ENCODE data around the gene NPAS3.

NPAS3 gene

DNA sequence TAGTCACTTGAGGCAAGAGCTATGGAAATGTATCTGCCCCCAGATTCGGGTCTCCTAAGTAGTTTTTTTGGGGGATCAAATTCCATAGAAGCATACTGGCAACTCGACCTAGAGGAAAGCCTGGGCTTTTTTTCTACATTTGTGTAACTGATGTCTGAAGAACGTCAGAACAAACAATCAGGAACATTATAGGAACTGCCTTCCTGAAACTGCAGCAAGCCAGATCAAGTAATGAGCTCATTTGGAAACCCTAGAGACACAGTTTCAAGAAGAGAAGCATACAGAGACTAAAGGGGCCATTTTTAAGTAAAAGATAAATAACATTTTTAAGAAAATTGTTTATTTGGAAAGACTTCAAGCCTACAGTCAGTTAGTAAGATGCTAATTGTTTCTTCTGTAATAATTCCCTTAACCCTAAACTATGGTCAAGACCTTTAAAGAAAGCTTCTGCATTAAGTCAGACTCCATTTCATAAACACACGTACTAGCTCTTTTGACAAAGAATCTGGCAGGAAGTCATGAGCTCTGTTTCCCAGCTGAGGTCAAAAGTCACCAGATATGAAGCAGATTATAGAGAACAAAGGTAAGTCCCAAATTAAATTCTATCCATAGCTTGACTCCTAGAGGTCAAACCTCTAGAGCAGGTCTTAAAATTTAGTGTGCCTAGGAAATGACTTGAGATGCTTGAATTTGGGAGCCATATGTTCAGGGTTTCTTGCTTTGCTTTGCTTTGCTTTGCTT lies 899.4 kb downstream of the NPAS3 start:
- DNase-seq (ENCODE audit: low read depth) = no peak

GRCh38 chr14:33839193-33840076 lies 900.8 kb downstream of the NPAS3 start:
- DNase-seq (ENCODE audit: low read depth) = no peak

GRCh38 chr14:33840797-33841196 lies 902.1 kb downstream of the NPAS3 start:
- no peak for DNase-seq (ENCODE audit: low read depth)

GRCh38 chr14:33842299-33842698 lies 903.6 kb downstream of the NPAS3 start:
- no peak for DNase-seq (ENCODE audit: low read depth)

GRCh38 chr14:33844118-33844517 lies 905.4 kb downstream of the NPAS3 start:
- DNase-seq (ENCODE audit: low read depth) = no peak

GRCh38 chr14:33846100-33846824 lies 907.6 kb downstream of the NPAS3 start:
- no peak for DNase-seq (ENCODE audit: low read depth)

DNA sequence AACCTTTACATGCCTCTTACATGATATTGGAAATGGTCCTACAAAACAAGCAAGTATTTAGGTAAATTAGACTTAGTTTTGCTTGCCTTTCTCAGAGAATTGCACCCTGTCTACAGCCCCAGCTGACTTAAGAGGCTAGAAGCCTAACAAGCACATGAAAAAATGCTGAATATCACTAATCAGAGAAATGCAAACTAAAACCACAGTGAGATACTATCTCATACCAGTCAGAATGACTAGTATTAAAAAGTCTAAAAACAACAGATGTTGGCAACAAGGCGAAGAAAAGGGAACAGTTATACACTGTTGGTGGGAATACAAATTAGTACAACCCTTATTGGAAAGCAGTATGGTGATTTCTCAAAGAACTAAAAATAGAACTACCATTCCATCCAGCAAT lies 908.4 kb downstream of the NPAS3 start:
- DNase-seq (ENCODE audit: low read depth) = no peak

- DNase-seq (ENCODE audit: low read depth) = no peak
These were observed 909.3 kb downstream of the NPAS3 start for GRCh38 chr14:33848009-33848408.

GRCh38 chr14:33848706-33849454 lies 910.2 kb downstream of the NPAS3 start:
- DNase-seq (ENCODE audit: low read depth) = no peak

GRCh38 chr14:33849455-33849801 lies 910.7 kb downstream of the NPAS3 start:
- DNase-seq (ENCODE audit: low read depth) = no peak

DNA sequence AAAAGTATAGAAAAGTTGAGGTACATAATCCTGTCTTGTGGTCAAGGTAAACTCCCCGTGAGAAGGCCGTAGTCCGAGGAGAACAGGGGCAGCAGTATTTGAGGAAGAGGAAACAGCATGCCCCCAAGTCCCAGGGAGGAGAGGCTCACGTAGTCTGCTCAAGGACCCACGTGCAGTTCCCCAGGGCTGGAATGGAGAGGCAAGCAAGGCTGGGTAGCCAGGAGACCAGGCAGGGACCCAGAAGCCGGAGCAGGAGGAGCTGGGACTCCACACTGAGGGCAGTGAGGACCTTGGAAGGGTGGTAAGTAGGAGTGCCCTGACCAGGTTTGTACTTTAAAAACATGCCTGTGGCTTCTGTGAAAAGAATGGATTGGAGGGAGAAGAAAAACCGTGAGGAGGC lies 912.1 kb downstream of the NPAS3 start:
- DNase-seq (ENCODE audit: low read depth) = no peak

- no peak for DNase-seq (ENCODE audit: low read depth)
These were observed 912.7 kb downstream of the NPAS3 start for GRCh38 chr14:33851366-33851765.

DNA sequence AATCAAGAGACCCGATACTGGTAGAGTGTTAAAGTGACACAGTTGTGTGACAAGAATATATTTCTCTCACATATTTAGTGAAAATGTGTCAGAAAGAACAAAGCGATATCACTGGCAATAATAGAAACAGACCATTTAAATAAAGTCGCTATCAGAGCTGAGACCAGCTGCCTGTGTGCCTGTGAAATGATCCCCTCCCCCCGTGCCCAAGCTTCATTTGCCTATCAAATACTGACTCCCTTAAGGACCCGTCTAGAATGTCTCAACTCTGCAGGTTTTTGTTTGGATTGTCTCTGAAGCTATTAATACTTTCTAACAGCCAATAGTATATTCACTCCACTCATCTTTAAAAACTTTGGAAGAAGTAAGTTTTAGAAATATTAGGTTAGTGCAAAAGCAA lies 913.3 kb downstream of the NPAS3 start:
- DNase-seq (ENCODE audit: low read depth) = no peak
